Muscle layer of colon (tissue), 2 donors: Measurements from ENCODE around the gene PIGV.
"Not testable (repeated sequence)": the region's sequence is repeated elsewhere in the genome, so short reads cannot be mapped to it uniquely, and the experiment has no call there.

ENCODE experiments used
- H3K27ac ChIP-seq: one replicate; pipeline ENCODE4 v1.7.0; 2013; ENCODE audit warnings: low read depth, mild to moderate bottlenecking, low read length, moderate library complexity
- H3K27me3 ChIP-seq, 2 donors: one replicate each; pipeline ENCODE4 v1.7.0; 2013; ENCODE audit warnings: low read length in 2 of 2, mild to moderate bottlenecking in 2 of 2; ENCODE audit not compliant: insufficient read depth in 2 of 2, control insufficient read depth in 1 of 2
- H3K36me3 ChIP-seq: one replicate; pipeline ENCODE4 v1.7.0; 2013; ENCODE audit warnings: mild to moderate bottlenecking, low read length; ENCODE audit not compliant: insufficient read depth
- H3K4me1 ChIP-seq: one replicate; pipeline ENCODE4 v1.7.0; 2013; ENCODE audit warnings: mild to moderate bottlenecking, low read length; ENCODE audit not compliant: insufficient read depth
- H3K4me3 ChIP-seq, 2 donors: one replicate each; pipeline ENCODE4 v1.7.0; 2013; ENCODE audit warnings: low read length in 2 of 2, low read depth in 1 of 2, mild to moderate bottlenecking in 1 of 2, moderate library complexity in 1 of 2
- H3K9ac ChIP-seq: one replicate; pipeline ENCODE4 v1.7.0; 2013; ENCODE audit warnings: low read length
- H3K9me3 ChIP-seq: one replicate; pipeline ENCODE4 v1.7.0; 2013; ENCODE audit warnings: mild to moderate bottlenecking, low read length
- donor health status: abdominal sarcoma.
- donor health status: Adenocarcinoma of cecum.

Gene PIGV

DNA sequence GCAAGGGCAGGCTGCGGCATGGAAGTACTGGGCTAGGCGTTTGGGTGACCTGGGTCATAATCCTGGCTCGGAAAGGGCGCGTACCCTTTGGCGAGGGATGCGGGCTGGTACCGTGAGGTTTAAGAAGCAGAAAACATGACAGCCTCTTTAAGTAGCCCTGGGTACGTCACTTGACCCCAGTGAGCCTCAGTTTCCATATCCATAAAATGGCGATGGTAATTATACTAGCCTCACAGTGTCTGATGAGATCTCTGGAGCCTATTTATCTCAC is 700 bp downstream of the PIGV start:
- H3K36me3 ChIP-seq: no peaks in the 10 kb centered on the region
- peak overlapping the region; percentile 100 for H3K9ac ChIP-seq
- peaks cover 53% of the 10 kb centered on the region for H3K4me1 ChIP-seq
- H3K4me3 ChIP-seq: peak overlapping the region; percentile 67 to 85
- no peaks in the 10 kb centered on the region for H3K9me3 ChIP-seq
- peak overlapping the region; percentile 98 for H3K27ac ChIP-seq
- H3K27me3 ChIP-seq: no peaks in the 10 kb centered on the region

DNA sequence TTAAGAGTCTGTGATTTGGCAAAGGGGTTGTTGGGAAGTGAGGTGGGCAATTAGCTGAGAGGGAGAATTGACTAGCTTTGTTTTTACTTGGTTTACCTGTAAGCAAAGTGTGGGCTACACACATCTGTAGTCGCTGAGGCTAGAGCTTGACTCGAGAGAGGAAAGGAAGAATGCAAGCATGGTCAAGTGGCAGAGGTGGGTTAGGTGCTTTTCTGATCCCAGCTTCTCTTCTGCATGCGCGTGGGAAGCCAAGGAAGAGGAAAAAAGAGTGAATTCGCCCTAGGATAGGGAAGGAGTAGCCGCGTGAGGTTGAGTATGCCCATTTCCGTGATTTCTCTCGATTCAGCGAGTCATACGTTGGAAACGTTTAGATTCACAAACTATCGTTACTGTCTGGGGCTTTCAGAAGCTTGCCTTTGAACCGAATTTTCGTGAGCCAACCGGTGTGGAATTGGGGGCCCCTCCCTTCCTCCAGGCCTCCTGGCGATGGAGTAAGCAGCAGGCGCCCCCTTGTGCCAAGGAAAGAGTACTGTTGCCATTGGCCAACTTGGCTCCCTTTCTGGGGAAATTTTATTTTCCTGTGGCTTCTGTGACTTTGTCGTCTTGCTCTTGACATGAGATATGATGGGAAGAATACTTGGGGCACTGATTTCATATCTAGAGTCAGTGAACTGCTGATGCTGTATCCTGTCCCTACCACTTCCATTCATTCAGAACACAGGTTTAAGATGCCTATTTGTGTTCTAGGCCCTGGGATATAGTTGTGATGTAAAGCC is 1.3 kb downstream of the PIGV start:
- peaks cover 47% of the 10 kb centered on the region for H3K4me1 ChIP-seq

DNA sequence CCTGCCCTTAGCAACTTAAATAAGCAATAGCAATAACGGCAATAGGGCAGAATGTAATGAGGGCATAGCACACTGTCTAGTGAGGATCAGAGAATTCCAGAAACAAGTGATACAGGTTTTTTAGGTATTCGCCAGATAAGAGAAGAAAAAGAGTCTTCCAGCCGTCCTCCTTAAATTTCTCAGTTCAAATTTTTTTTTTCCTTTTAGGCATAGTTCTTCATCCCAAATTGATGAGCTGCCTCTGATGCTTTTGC is 1.8 kb downstream of the PIGV start:
- peak overlapping the region; percentile 33 for H3K9ac ChIP-seq
- no peak overlapping the region for H3K4me3 ChIP-seq
- H3K9me3 ChIP-seq: no peaks in the 10 kb centered on the region
- peaks cover 8% of the 10 kb centered on the region for H3K36me3 ChIP-seq
- no peaks in the 10 kb centered on the region for H3K27me3 ChIP-seq
- peaks cover 42% of the 10 kb centered on the region for H3K4me1 ChIP-seq
- H3K27ac ChIP-seq: peak overlapping the region; percentile 98

More for the DNA sequence above, 1.3 kb downstream of the PIGV start:
- Histone ChIP-seq H3K27me3 (no peaks in the 10 kb centered on the region), H3K27ac (peak overlapping the region; percentile 98), H3K36me3 (peaks cover 3% of the 10 kb centered on the region), H3K9me3 (no peaks in the 10 kb centered on the region), H3K4me3 (peak overlapping the region; percentile 67 to 85), H3K9ac (peak overlapping the region; percentile 100)

DNA sequence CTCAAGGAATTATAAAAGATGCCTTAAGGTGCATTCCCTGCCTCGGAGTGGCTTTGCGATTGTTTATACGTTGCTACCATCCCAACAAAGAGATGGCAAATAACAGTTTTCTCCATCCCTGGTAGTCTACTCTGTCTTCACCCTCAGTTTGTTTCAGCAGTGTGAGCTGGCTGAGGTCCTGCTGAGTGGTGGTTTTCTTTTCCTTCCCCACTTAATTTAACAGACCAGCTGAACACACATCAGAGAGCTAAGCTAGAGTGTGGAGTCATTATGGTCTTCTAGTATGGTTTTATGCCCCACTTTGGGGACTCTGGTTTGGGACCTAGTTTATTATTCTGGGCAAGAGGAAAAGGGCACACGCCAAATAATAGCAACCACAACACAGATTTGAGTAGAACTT is 2.2 kb downstream of the PIGV start:
- Histone ChIP-seq H3K9me3 (no peaks in the 10 kb centered on the region), H3K4me3 (no peak overlapping the region), H3K4me1 (peaks cover 38% of the 10 kb centered on the region), H3K27ac (no peak overlapping the region), H3K36me3 (peaks cover 12% of the 10 kb centered on the region), H3K27me3 (no peaks in the 10 kb centered on the region), H3K9ac (no peak overlapping the region)

DNA sequence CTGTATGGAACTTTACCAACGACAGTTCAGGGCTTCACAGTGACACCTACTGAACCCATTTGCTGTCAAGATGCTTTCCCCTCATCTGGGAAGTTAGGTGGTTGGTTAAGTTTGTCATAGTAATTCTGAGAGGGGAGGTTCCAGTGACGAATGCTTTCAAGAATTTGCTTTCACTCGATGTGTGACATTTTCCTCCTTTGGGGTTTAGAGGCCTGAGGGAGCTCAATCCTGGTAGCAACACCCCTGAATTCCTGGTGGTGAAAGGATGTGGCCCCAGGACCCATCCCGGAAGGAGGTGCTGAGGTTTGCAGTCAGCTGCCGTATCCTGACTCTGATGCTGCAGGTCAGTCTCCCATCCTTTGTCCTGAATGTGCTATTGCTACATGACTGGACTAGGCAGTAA is 2.8 kb downstream of the PIGV start:
- H3K4me1 ChIP-seq: peaks cover 32% of the 10 kb centered on the region
- H3K4me3 ChIP-seq: no peak overlapping the region
- no peaks in the 10 kb centered on the region for H3K9me3 ChIP-seq
- H3K36me3 ChIP-seq: peaks cover 14% of the 10 kb centered on the region
- H3K27ac ChIP-seq: no peak overlapping the region
- no peaks in the 10 kb centered on the region for H3K27me3 ChIP-seq
- no peak overlapping the region for H3K9ac ChIP-seq

DNA sequence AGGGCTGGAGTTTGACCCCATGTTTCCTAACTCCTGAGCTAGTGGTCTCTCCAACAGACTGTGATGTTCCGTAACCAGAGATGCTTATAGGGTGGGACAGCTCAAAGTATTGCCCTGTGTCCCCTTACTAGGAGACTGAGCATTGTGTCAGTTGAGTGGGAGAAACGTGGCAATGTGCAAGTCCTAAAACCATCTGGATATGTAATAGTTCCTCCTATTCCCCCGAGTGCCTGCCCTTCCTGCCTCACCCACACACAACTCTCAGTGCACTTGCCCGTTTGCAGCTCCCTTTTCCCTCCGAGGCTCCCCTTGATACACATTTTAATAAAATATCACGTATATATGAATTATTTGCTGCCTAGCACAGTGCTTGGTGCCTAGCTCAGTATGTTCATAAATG is 3.4 kb downstream of the PIGV start:
- Histone ChIP-seq H3K27ac (no peak overlapping the region), H3K4me1 (peaks cover 26% of the 10 kb centered on the region), H3K9ac (no peak overlapping the region)

DNA sequence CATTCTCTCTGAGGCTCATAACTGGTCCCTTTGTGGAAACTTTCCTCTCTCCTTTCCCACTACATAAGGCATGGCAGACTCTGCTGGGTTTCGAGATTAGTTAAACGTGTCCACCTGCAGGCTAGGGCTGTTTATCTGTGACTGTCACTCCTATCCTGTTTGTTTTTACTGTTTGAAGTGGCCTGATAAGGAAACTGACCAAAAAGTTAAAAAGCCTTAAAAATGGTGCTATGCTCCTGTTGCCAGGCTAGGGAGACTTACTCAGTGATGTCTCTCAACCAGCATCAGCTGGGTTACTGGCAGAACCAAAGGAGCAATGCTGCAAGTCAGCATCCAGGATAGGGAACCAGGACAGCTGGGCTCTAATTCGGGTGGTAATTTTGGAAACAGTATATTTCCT is 3.9 kb downstream of the PIGV start:
- H3K27ac ChIP-seq: no peak overlapping the region

More for the DNA sequence above, 3.4 kb downstream of the PIGV start:
- no peak overlapping the region for H3K4me3 ChIP-seq
- H3K9me3 ChIP-seq: no peaks in the 10 kb centered on the region
- no peaks in the 10 kb centered on the region for H3K27me3 ChIP-seq
- peaks cover 14% of the 10 kb centered on the region for H3K36me3 ChIP-seq

DNA sequence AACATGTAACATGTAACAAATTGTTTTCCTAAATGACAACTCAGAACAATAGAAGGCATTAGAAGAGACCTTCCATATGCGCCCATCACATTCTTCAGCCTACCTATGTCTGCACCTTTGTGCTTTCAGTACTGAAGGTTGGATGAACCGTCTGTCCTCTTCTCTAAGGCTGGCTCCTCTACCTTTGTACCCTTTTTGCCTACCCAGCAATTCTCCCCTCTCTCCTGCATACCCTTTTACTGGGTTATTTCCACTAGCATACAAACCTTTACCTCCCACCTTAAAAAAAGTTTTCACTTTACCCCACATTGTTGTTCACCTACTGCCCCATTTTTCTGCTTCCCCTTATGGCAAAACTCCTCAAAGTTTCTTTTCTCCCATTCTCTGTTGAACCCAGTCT is 5.2 kb downstream of the PIGV start:
- Histone ChIP-seq H3K9me3 (no peaks in the 10 kb centered on the region), H3K27ac (no peak overlapping the region), H3K9ac (no peak overlapping the region), H3K27me3 (no peaks in the 10 kb centered on the region), H3K36me3 (peaks cover 14% of the 10 kb centered on the region), H3K4me1 (peaks cover 14% of the 10 kb centered on the region), H3K4me3 (no peak overlapping the region)

More for the DNA sequence above, 3.9 kb downstream of the PIGV start:
- Histone ChIP-seq H3K36me3 (peaks cover 14% of the 10 kb centered on the region), H3K27me3 (no peaks in the 10 kb centered on the region), H3K4me3 (no peak overlapping the region), H3K4me1 (peaks cover 21% of the 10 kb centered on the region), H3K9ac (no peak overlapping the region), H3K9me3 (no peaks in the 10 kb centered on the region)

DNA sequence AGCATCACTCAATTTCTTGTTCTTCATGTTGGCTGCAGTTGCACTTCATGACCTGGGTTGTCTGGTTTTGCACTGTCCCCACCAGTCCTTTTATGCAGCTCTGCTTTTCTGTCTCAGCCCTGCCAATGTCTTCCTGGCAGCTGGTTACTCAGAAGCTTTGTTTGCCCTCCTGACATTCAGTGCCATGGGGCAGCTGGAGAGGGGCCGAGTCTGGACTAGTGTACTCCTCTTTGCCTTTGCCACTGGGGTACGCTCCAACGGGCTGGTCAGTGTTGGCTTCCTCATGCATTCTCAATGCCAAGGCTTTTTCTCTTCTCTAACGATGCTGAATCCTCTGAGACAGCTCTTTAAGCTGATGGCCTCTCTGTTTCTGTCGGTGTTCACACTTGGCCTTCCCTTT is 6.6 kb downstream of the PIGV start:
- H3K9ac ChIP-seq: no peak overlapping the region
- no peaks in the 10 kb centered on the region for H3K9me3 ChIP-seq
- peaks cover 13% of the 10 kb centered on the region for H3K4me1 ChIP-seq
- peaks cover 14% of the 10 kb centered on the region for H3K36me3 ChIP-seq
- H3K4me3 ChIP-seq: no peak overlapping the region
- H3K27ac ChIP-seq: no peak overlapping the region
- no peaks in the 10 kb centered on the region for H3K27me3 ChIP-seq

DNA sequence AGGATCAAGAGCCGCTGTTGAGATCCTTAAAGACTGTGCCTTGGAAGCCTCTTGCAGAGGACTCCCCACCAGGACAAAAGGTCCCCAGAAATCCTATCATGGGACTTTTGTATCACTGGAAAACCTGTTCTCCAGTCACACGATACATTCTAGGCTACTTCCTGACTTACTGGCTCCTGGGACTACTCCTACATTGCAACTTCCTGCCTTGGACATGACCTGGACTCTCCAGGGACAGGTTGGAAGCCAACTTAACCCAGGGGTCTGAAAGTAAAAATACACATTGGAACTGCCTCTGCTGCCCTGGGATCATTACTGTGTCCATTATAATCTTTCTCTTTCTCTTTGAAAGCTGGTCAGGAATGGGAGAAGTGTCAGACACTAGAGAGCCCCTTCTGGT is 9.9 kb downstream of the PIGV start:
- Histone ChIP-seq H3K27ac (no peak overlapping the region), H3K27me3 (no peaks in the 10 kb centered on the region), H3K9me3 (no peaks in the 10 kb centered on the region), H3K9ac (no peak overlapping the region), H3K4me3 (no peak overlapping the region), H3K36me3 (peaks cover 14% of the 10 kb centered on the region), H3K4me1 (peaks cover 21% of the 10 kb centered on the region)

DNA sequence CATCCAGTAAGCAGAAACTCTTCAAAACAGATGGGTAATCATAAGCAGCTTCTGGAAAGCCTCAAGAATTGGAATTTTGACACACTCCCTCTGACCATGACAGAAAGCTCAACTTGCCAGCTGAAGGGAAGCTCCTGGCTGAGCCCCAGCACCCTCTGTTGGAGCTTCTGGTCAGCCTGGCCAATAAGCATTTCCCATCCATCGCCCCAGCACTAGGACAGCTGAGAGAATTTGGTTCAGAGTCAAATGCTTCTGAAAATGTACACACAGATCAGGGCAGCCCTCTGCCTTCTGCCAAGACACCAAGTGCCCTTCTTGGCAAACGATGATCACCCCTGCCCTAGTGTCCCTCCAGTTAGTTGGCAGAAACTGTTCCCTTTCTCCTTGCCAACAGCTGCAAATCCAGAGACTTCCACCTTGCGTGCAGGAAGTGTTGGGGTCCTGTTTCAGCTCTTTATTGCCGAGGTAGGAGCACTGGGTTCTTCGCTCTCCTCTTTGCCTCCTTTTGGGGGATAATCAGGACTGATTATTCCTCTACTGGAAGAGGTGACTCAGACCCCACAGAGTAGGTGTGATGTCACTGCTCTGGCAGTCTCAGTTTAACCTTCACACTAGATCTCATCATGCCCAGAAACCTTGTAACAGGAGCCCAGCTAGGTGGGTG is 11.9 kb downstream of the PIGV start:
- no peaks in the 10 kb centered on the region for H3K27me3 ChIP-seq
- no peak overlapping the region for H3K9ac ChIP-seq
- H3K27ac ChIP-seq: peak overlapping the region; percentile 67
- H3K9me3 ChIP-seq: no peaks in the 10 kb centered on the region
- H3K36me3 ChIP-seq: peaks cover 6% of the 10 kb centered on the region
- peak overlapping the region in 1 of 2 donors; percentile 2 for H3K4me3 ChIP-seq
- H3K4me1 ChIP-seq: peaks cover 21% of the 10 kb centered on the region

DNA sequence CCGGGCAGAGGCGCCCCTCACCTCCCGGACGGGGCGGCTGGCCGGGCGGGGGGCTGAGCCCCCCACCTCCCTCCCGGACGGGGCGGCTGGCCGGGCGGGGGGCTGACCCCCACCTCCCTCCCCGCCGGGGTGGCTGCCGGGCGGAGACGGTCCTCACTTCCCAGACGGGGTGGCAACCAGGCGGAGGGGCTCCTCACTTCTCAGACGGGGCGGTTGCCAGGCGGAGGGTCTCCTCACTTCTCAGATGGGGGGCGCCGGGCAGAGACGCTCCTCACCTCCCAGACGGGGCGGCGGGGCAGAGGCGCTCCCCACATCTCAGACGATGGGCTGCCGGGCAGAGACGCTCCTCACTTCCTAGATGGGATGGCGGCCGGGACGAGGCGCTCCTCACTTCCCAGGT is 16.2 kb downstream of the PIGV start:
- not testable (repeated sequence) for H3K36me3 ChIP-seq, H3K4me3 ChIP-seq, H3K9ac ChIP-seq, H3K27me3 ChIP-seq, H3K27ac ChIP-seq, H3K9me3 ChIP-seq
- H3K4me1 ChIP-seq: peaks cover 18% of the 10 kb centered on the region
